Adrenal gland (tissue), 12 donors: Measurements from ENCODE around the gene DIPK1B. TPM values are rescaled to one million over a fixed set of nuclear protein-coding genes. Genes with fewer than 3 reads are reported as not detected.

Source experiments
- DNase-seq, 7 donors: peaks; one replicate each; pipeline ENCODE4 v3.0.0-alpha.2; 2019 to 2020
- H3K27ac ChIP-seq, 5 donors: fragments of 200-600 bp; sonication (generic) in 4 of 5; 1 replicate in 3 of 5; 2 replicates in 2 of 5; pipeline versions ENCODE4 v1.5.1 to v1.8.0; 2016 to 2020; ENCODE audit warnings: mild to moderate bottlenecking in 1 of 5
- H3K27me3 ChIP-seq: fragments of 200-600 bp; 2 replicates; pipeline ENCODE4 v1.8.0; 2021
- H3K36me3 ChIP-seq, 2 donors: fragments of 200-600 bp; replicated peaks in 1 of 2; 1 replicate in 1 of 2; 2 replicates in 1 of 2; pipeline versions ENCODE4 v1.5.1 to v1.8.0; 2018 to 2022
- H3K4me1 ChIP-seq, 2 donors: fragments of 200-600 bp; replicated peaks in 1 of 2; 1 replicate in 1 of 2; 2 replicates in 1 of 2; pipeline versions ENCODE4 v1.5.1 to v1.8.0; 2018 to 2021
- H3K4me3 ChIP-seq, 4 donors: fragments of 200-600 bp; sonication (generic) in 3 of 4; one replicate each; pipeline ENCODE4 v1.5.1; 2016 to 2018
- H3K9me3 ChIP-seq, 3 donors: fragments of 200-600 bp; sonication (generic) in 1 of 3; replicated peaks in 1 of 3; 1 replicate in 2 of 3; 2 replicates in 1 of 3; pipeline versions ENCODE4 v1.5.1 to v1.8.0; 2016 to 2021
- CTCF ChIP-seq, 6 experiments: fragments of 450-650 bp in 4 of 6; fragments of 200-600 bp in 2 of 6; sonication (generic) in 1 of 6; IDR thresholded peaks; 1 replicate in 5 of 6; 2 replicates in 1 of 6; pipeline versions ENCODE4 v1.5.1 to v1.8.0; 2016 to 2021; ENCODE audit warnings: antibody characterized with exemption in 6 of 6, mild to moderate bottlenecking in 2 of 6, moderate library complexity in 1 of 6
- POLR2A ChIP-seq, 2 donors: fragments of 450-650 bp; IDR thresholded peaks; one replicate each; pipeline ENCODE4 v1.6.1; 2017; ENCODE audit warnings: antibody characterized with exemption in 2 of 2, mild to moderate bottlenecking in 2 of 2, moderate library complexity in 1 of 2
- WGBS, 4 donors: extraction: QIAGEN DNeasy Blood & Tissue Kit in 2 of 4; methylation state at CpG; one replicate each; pipeline versions ENCODE4 v1.1.5 to v1.1.7; 2013 to 2017; 5-methylcytosine and 5-hydroxymethylcytosine counted together
- intact Hi-C, 2 donors: fragments of 100-400 bp; cut with DNase I; formaldehyde crosslinking; loops; one replicate each; pipeline versions ENCODE4 v1.14.1 to v1.15.0; 2022 to 2023
- polyA plus RNA-seq, 3 donors: library from polyadenylated mRNA; stranded (reverse); fragments of 200-250 nt in 2 of 3; fragments of 350-450 nt in 1 of 3; fragmentation: Illumina TruSeq in 1 of 3; extraction: RNeasy Lipid Tissue Mini Kit (QIAGEN cat#74804) in 1 of 3; gene quantifications; one replicate each; pipeline ENCODE4 v1.2.3, GENCODE V29; 2013 to 2014
- total RNA-seq, 9 donors: library from RNA; depleted of rRNA in 4 of 9; stranded (reverse); fragments of >200 nt in 4 of 9; fragments of 120-200 nt in 1 of 9; fragmentation: NEBNext Ultra II Directional in 1 of 9; extraction: Animal tissue kit (Norgen Biotek cat#: 25700) in 1 of 9; gene quantifications; one replicate each; pipeline versions ENCODE4 v1.1.0 to v1.2.4, GENCODE V29; 2013 to 2023
- donor health status: healthy with polysubstance abuse.
- donor health status: Bipolar disorder and iron deficiency.
- donor health status: DM: yes; HTN: yes; CAD: no.
- donor health status: DM: no; HTN: no; CAD: no.
- donor health status: DM: no; HTN: no; CAD: no.
- donor health status: DM: yes; HTN: yes; CAD: no.

Gene DIPK1B
- total and polyA plus RNA-seq, 12 donors: 1.4 to 19.2 (median 8.3) TPM

GRCh38 chr9:136683755-136684154 lies 28.6 kb upstream of the DIPK1B start:
- intact Hi-C loops: no loop called here
- no peaks in the 10 kb centered on the region for H3K9me3 ChIP-seq
- peaks cover 17 to 24% of the 10 kb centered on the region in 2 donors for H3K4me1 ChIP-seq
- TF ChIP-seq POLR2A (IDR thresholded peaks at IDR 0.05): no peak
- TF ChIP-seq CTCF (IDR thresholded peaks at IDR 0.05): no peak
- H3K4me3 ChIP-seq: no peak overlapping the region
- no peak overlapping the region for H3K27ac ChIP-seq
- no peaks in the 10 kb centered on the region for H3K27me3 ChIP-seq
- no peaks in the 10 kb centered on the region for H3K36me3 ChIP-seq
- 91 to 94% (median 94%) methylated on average over 14 of the region's 14 CpGs; no CpG with 5 or more reads in 1 of the 4 donors for WGBS, 4 donors
- no peak for DNase-seq

- Histone ChIP-seq H3K4me1 (peaks cover 17 to 20% of the 10 kb centered on the region in 2 donors), H3K27ac (no peak overlapping the region), H3K27me3 (no peaks in the 10 kb centered on the region), H3K9me3 (no peaks in the 10 kb centered on the region), H3K36me3 (no peaks in the 10 kb centered on the region), H3K4me3 (no peak overlapping the region)
- 82 to 91% (median 87%) methylated on average over 13 to 15 of the region's 15 CpGs for WGBS, 4 donors
- intact Hi-C loops: no loop called here
- DNase-seq: no peak
- TF ChIP-seq POLR2A (IDR thresholded peaks at IDR 0.05) (no peak), CTCF (IDR thresholded peaks at IDR 0.05) (no peak)
Measured at GRCh38 chr9:136684339-136684738, 28.0 kb upstream of the DIPK1B start.

- Histone ChIP-seq H3K4me3 (no peak overlapping the region), H3K27me3 (no peaks in the 10 kb centered on the region), H3K4me1 (peaks cover 17% of the 10 kb centered on the region in 2 donors), H3K9me3 (no peaks in the 10 kb centered on the region), H3K27ac (no peak overlapping the region), H3K36me3 (no peaks in the 10 kb centered on the region)
- TF ChIP-seq CTCF (IDR thresholded peaks at IDR 0.05) (no peak), POLR2A (IDR thresholded peaks at IDR 0.05) (no peak)
- intact Hi-C loops: no loop called here
- WGBS, 4 donors: 88 to 92% (median 91%) methylated on average over 10 to 15 of the region's 15 CpGs
- DNase-seq: no peak
Measured at GRCh38 chr9:136684799-136685198, 27.6 kb upstream of the DIPK1B start.

- H3K9me3 ChIP-seq: no peaks in the 10 kb centered on the region
- no peak for DNase-seq
- no peak overlapping the region for H3K27ac ChIP-seq
- 90 to 100% (median 95%) methylated on average over 2 to 7 of the region's 7 CpGs; no CpG with 5 or more reads in 1 of the 4 donors for WGBS, 4 donors
- TF ChIP-seq POLR2A (IDR thresholded peaks at IDR 0.05): no peak
- TF ChIP-seq CTCF (IDR thresholded peaks at IDR 0.05): no peak
- intact Hi-C loops: no loop called here
- peaks cover 13 to 17% of the 10 kb centered on the region in 2 donors for H3K4me1 ChIP-seq
- no peaks in the 10 kb centered on the region for H3K27me3 ChIP-seq
- H3K4me3 ChIP-seq: no peak overlapping the region
- no peaks in the 10 kb centered on the region for H3K36me3 ChIP-seq
Measured at GRCh38 chr9:136685216-136685615, 27.2 kb upstream of the DIPK1B start.
